Pancreas (tissue), 10 donors: ENCODE measurements around the gene SLC9C2. TPM values are rescaled to one million over a fixed set of nuclear protein-coding genes. Genes with fewer than 3 reads are reported as not detected.
"Not testable (repeated sequence)": the region's sequence is repeated elsewhere in the genome, so short reads cannot be mapped to it uniquely, and the experiment has no call there.

Source experiments
- ATAC-seq, 4 donors: fragments of 200-7000 bp; cut with Tn5 transposase; one replicate each; pipeline versions ENCODE4 v1.8.0 to v1.9.1; 2020; ENCODE audit warnings: mild to moderate bottlenecking in 4 of 4, moderate library complexity in 4 of 4
- DNase-seq, 6 donors: peaks; one replicate each; pipeline ENCODE4 v3.0.0-alpha.2; 2020
- FAIRE-seq: peaks from 2 replicates; lab custom pipeline; 2012; peaks lifted over from hg19 to GRCh38; lab: Jason Lieb, UNC
- H3K27ac ChIP-seq, 4 donors: fragments of 200-600 bp; sonication (generic); 1 replicate in 3 of 4; 2 replicates in 1 of 4; pipeline versions ENCODE4 v1.5.0 to v1.8.0; 2020
- H3K27me3 ChIP-seq, 4 donors: fragments of 200-600 bp; one replicate each; pipeline ENCODE4 v1.8.0; 2021
- H3K36me3 ChIP-seq, 3 donors: fragments of 200-600 bp; sonication (generic) in 1 of 3; one replicate each; pipeline versions ENCODE4 v1.5.0 to v1.8.0; 2020 to 2021
- H3K4me1 ChIP-seq, 3 donors: fragments of 200-600 bp; one replicate each; pipeline ENCODE4 v1.8.0; 2021
- H3K4me3 ChIP-seq, 4 donors: fragments of 200-600 bp; sonication (generic) in 2 of 4; one replicate each; pipeline versions ENCODE4 v1.5.0 to v1.8.0; 2020 to 2021
- H3K9me3 ChIP-seq, 4 donors: fragments of 200-600 bp; one replicate each; pipeline ENCODE4 v1.8.0; 2021
- WGBS, 2 donors: extraction: QIAGEN DNeasy Blood & Tissue Kit; methylation state at CpG; one replicate each; pipeline ENCODE4 v1.1.7; 2013; 5-methylcytosine and 5-hydroxymethylcytosine counted together
- intact Hi-C, 3 donors: fragments of 100-400 bp; cut with DNase I; formaldehyde crosslinking; loops; one replicate each; pipeline versions ENCODE4 v1.11.1 to v1.14.2; 2022
- polyA plus RNA-seq, 2 donors: library from polyadenylated mRNA; stranded (reverse); fragments of 200-250 nt; gene quantifications; one replicate each; pipeline ENCODE4 v1.2.3, GENCODE V29; 2013
- total RNA-seq, 6 donors: library from RNA; stranded (reverse); fragmentation: NEBNext Ultra II Directional in 4 of 6; extraction: Animal tissue kit (Norgen Biotek cat#: 25700) in 4 of 6; gene quantifications; one replicate each; pipeline versions ENCODE4 v1.2.1 to v1.2.4, GENCODE V29; 2021 to 2023
- TF ChIP-seq, protein P1 (sequence below), 4 donors: fragments of 200-600 bp; sonication (generic) in 3 of 4; IDR thresholded peaks; one replicate each; pipeline versions ENCODE4 v1.5.0 to v1.8.0; 2021; ENCODE audit warnings: antibody characterized with exemption in 4 of 4
- donor health status: healthy with polysubstance abuse.
- donor health status: DM: no; HTN: no; CAD: no; lungs with moderate emphysema.
- donor health status: DM: no; HTN: no; CAD: no.
- donor health status: control.
- donor health status: control.
- donor health status: Bipolar disorder and iron deficiency.
- donor health status: DM: yes; HTN: yes; CAD: no.
- donor health status: DM: no; HTN: no; CAD: no.
- donor health status: DM: no; HTN: no; CAD: no.
- donor health status: DM: yes; HTN: yes; CAD: no.

SLC9C2 gene
- total and polyA plus RNA-seq, 8 donors, result 0.06 to 0.28 (median 0.17) TPM; not detected in 3

GRCh38 chr1:173474097-173474779 lies 128.6 kb downstream of the SLC9C2 start:
- intact Hi-C loops, result no loop called here
- TF ChIP-seq, protein P1, sequence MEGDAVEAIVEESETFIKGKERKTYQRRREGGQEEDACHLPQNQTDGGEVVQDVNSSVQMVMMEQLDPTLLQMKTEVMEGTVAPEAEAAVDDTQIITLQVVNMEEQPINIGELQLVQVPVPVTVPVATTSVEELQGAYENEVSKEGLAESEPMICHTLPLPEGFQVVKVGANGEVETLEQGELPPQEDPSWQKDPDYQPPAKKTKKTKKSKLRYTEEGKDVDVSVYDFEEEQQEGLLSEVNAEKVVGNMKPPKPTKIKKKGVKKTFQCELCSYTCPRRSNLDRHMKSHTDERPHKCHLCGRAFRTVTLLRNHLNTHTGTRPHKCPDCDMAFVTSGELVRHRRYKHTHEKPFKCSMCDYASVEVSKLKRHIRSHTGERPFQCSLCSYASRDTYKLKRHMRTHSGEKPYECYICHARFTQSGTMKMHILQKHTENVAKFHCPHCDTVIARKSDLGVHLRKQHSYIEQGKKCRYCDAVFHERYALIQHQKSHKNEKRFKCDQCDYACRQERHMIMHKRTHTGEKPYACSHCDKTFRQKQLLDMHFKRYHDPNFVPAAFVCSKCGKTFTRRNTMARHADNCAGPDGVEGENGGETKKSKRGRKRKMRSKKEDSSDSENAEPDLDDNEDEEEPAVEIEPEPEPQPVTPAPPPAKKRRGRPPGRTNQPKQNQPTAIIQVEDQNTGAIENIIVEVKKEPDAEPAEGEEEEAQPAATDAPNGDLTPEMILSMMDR (IDR thresholded peaks at IDR 0.05), result no peak
- Histone ChIP-seq H3K27ac (peak overlapping the region in 3 of 4 donors; percentile 0 to 98 (median 98)), H3K9me3 (no peaks in the 10 kb centered on the region), H3K4me1 (peaks cover 13 to 43% (median 19%) of the 10 kb centered on the region in 3 donors), H3K4me3 (peak overlapping the region in 2 of 4 donors; percentile 77 to 89), H3K27me3 (no peaks in the 10 kb centered on the region), H3K36me3 (no peaks in the 10 kb centered on the region)
- no peak for DNase-seq
- 39 to 46% methylated on average over 5 of the region's 5 CpGs for WGBS, 2 donors
- no peak for FAIRE-seq
- no peak for ATAC-seq

- ATAC-seq (no peak), DNase-seq (no peak), FAIRE-seq (no peak)
- Histone ChIP-seq H3K4me3 (no peak overlapping the region), H3K27me3 (no peaks in the 10 kb centered on the region), H3K9me3 (no peaks in the 10 kb centered on the region), H3K4me1 (peaks cover 8 to 37% (median 15%) of the 10 kb centered on the region in 3 donors), H3K36me3 (no peaks in the 10 kb centered on the region), H3K27ac (peak overlapping the region in 3 of 4 donors; percentile 12 to 98 (median 98))
- TF ChIP-seq, protein P1 (IDR thresholded peaks at IDR 0.05), result no peak
- intact Hi-C loops, result no loop called here
- 56 to 64% methylated on average over 2 of the region's 2 CpGs for WGBS, 2 donors
These were observed 129.3 kb downstream of the SLC9C2 start for GRCh38 chr1:173473599-173474011.

DNA sequence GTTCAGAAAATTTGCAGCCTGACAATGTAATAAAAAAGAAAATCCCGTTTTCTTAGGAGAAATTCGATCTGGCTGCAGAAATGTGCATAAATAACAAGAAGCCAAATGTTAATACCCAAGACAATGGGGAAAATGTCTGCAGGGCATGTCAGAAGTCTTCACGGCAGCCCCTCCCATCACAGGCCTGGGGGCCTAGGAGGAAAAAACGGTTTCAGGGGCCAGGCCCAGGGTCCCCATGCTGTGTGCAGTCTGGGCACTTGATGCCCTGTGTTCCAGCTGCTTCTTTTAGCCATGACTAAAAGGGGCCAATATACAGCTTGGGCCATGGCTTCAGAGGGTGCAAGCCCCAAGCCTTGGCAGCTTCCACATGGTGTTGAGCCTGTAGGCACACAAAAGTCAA lies 132.3 kb downstream of the SLC9C2 start:
- Histone ChIP-seq H3K9me3 (no peaks in the 10 kb centered on the region), H3K4me1 (peaks cover 8 to 25% (median 12%) of the 10 kb centered on the region in 3 donors), H3K4me3 (no peak overlapping the region), H3K27ac (no peak overlapping the region), H3K36me3 (no peaks in the 10 kb centered on the region), H3K27me3 (no peaks in the 10 kb centered on the region)
- intact Hi-C loops, result no loop called here
- ATAC-seq (no peak), FAIRE-seq (no peak), DNase-seq (no peak)
- WGBS, 2 donors, result 94 to 99% methylated on average over 4 of the region's 4 CpGs
- TF ChIP-seq, protein P1 (IDR thresholded peaks at IDR 0.05), result no peak

- TF ChIP-seq, protein P1 (IDR thresholded peaks at IDR 0.05), result no peak
- no peaks in the 10 kb centered on the region for H3K27me3 ChIP-seq
- H3K4me1 ChIP-seq, result peaks cover 8 to 15% (median 12%) of the 10 kb centered on the region in 3 donors
- no peaks in the 10 kb centered on the region for H3K36me3 ChIP-seq
- H3K9me3 ChIP-seq, result no peaks in the 10 kb centered on the region
- no peak overlapping the region for H3K4me3 ChIP-seq
- ATAC-seq (no peak), FAIRE-seq (no peak), DNase-seq (no peak)
- 97% methylated on average over 3 of the region's 3 CpGs for WGBS, 2 donors
- no peak overlapping the region for H3K27ac ChIP-seq
- intact Hi-C loops, result no loop called here
These were observed 133.2 kb downstream of the SLC9C2 start for GRCh38 chr1:173469656-173470055.

DNA sequence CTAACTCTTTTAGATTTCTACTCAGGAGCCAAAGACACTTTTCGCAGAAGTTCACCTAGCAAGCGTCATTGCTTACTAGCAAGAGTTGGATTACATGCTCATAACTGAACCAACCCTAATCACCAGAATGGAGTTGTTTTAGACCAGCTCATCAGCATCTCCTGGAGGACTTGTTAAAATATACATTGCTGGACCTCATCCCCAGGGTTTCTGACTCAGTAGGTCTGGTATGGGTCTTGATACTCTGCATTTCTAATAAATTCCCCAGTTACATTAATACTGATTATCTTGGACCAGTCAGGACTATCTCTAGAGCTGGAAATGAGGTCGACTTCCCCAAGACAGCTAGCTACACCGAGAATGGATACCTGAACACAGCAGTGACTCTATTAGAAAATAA lies 135.4 kb downstream of the SLC9C2 start:
- FAIRE-seq (no peak), DNase-seq (no peak), ATAC-seq (no peak)
- no peak overlapping the region for H3K27ac ChIP-seq
- 90 to 91% methylated on average over 4 of the region's 4 CpGs for WGBS, 2 donors
- H3K4me1 ChIP-seq, result peaks cover 0 to 8% (median 0%) of the 10 kb centered on the region in 3 donors
- no peaks in the 10 kb centered on the region for H3K36me3 ChIP-seq
- no peaks in the 10 kb centered on the region for H3K9me3 ChIP-seq
- intact Hi-C loops, result no loop called here
- H3K4me3 ChIP-seq, result no peak overlapping the region
- H3K27me3 ChIP-seq, result no peaks in the 10 kb centered on the region
- TF ChIP-seq, protein P1 (IDR thresholded peaks at IDR 0.05), result no peak

DNA sequence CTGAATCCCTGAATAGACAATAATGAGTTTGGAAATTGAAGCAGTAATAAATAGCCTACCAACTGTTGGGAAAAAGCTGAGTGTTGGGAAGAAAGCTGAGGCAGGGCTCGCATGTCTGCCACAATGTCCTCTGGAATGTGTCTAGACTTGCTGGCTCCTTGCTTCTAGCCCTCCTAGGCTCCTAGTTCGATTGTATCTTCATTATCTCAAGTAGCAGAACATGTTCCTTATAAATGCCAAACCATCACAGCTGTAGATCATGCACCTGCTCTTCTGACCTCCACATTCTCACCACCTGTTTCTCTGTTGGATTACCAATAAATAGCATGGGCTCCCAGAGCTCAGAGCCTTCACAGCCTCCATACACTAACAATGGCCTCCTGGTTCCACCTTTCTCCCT lies 138.7 kb downstream of the SLC9C2 start:
- ATAC-seq, H3K9me3 ChIP-seq, DNase-seq, FAIRE-seq, H3K27ac ChIP-seq, H3K27me3 ChIP-seq, H3K4me3 ChIP-seq, intact Hi-C loops, H3K36me3 ChIP-seq, H3K4me1 ChIP-seq: not testable (repeated sequence)
- WGBS, 2 donors, result 55 to 58% methylated on average over 2 of the region's 2 CpGs

DNA sequence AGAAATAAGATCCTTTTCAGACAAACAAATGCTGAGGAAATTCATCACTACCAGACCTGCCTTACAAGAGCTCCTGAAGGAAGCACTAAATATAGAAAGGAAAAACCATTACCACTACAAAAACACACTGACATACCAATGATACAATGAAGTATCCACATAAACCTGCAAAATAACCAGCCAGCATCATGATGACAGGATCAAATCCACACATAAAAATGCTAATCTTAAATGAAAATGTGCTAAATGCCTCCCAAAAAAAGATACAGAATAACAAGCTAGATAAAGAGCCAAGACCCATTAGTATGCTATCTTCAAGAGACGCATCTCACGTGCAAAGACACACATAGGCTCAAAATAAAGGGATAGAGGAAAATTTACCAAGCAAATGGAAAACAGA lies 140.2 kb downstream of the SLC9C2 start:
- DNase-seq, H3K4me1 ChIP-seq, FAIRE-seq, intact Hi-C loops, ATAC-seq, H3K9me3 ChIP-seq, H3K27me3 ChIP-seq, H3K36me3 ChIP-seq, H3K4me3 ChIP-seq, H3K27ac ChIP-seq: not testable (repeated sequence)
- WGBS, 2 donors, result 96 to 98% methylated on average over 2 of the region's 2 CpGs
